Measurements from ENCODE around the gene IDI2. TPM values are rescaled to one million over a fixed set of nuclear protein-coding genes. Genes with fewer than 3 reads are reported as not detected.
A peak's percentile ranks its signal among the peaks of the same experiment; 100 is the strongest.

IDI2 gene
- total RNA-seq, 3 donors from 2014 or later = not detected

DNA sequence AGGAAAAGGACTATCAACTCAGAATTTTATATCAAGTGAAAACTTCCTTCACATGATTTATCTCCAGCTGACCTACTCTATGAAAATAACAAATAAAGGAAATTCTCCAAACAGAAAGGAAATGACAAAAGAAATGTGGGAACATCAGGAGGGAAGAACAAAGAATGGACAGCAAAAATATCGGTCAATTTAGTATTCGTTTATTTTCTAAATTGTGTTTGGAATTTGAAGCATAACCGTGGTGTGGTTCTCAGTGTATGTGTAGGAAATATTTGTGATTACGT lies 39.2 kb upstream of the IDI2 start:
- no peaks in the 10 kb centered on the region for H3K9me3 ChIP-seq
- H3K36me3 ChIP-seq (ENCODE audit: low read depth) = no peaks in the 10 kb centered on the region
- DNase-seq (no peak), ATAC-seq (no peak)
- intact Hi-C loops (cut with DNase I, micrococcal nuclease) = no loop called here
- TF ChIP-seq, protein P1, sequence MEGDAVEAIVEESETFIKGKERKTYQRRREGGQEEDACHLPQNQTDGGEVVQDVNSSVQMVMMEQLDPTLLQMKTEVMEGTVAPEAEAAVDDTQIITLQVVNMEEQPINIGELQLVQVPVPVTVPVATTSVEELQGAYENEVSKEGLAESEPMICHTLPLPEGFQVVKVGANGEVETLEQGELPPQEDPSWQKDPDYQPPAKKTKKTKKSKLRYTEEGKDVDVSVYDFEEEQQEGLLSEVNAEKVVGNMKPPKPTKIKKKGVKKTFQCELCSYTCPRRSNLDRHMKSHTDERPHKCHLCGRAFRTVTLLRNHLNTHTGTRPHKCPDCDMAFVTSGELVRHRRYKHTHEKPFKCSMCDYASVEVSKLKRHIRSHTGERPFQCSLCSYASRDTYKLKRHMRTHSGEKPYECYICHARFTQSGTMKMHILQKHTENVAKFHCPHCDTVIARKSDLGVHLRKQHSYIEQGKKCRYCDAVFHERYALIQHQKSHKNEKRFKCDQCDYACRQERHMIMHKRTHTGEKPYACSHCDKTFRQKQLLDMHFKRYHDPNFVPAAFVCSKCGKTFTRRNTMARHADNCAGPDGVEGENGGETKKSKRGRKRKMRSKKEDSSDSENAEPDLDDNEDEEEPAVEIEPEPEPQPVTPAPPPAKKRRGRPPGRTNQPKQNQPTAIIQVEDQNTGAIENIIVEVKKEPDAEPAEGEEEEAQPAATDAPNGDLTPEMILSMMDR (IDR thresholded peaks at IDR 0.05) = no peak
- H3K4me3 ChIP-seq = no peak overlapping the region
- H3K4me1 ChIP-seq (ENCODE audit: low read depth) = peaks cover 3% of the 10 kb centered on the region

- TF ChIP-seq, protein P1 (IDR thresholded peaks at IDR 0.05) = no peak
- H3K9me3 ChIP-seq = no peaks in the 10 kb centered on the region
- intact Hi-C loops (cut with DNase I, micrococcal nuclease) = no loop called here
- DNase-seq = no peak
- no peaks in the 10 kb centered on the region for H3K36me3 ChIP-seq (ENCODE audit: low read depth)
- H3K4me3 ChIP-seq = no peak overlapping the region
- H3K4me1 ChIP-seq (ENCODE audit: low read depth) = peaks cover 3% of the 10 kb centered on the region
- peak; percentile 54 for ATAC-seq
Measured at GRCh38 chr10:1063232-1063865, 37.7 kb upstream of the IDI2 start.

GRCh38 chr10:1061930-1062774 lies 36.5 kb upstream of the IDI2 start:
- ATAC-seq (no peak), DNase-seq (no peak)
- H3K4me3 ChIP-seq = no peak overlapping the region
- H3K9me3 ChIP-seq = no peaks in the 10 kb centered on the region
- peaks cover 5% of the 10 kb centered on the region for H3K4me1 ChIP-seq (ENCODE audit: low read depth)
- TF ChIP-seq, protein P1 (IDR thresholded peaks at IDR 0.05) = no peak
- intact Hi-C loops (cut with DNase I, micrococcal nuclease) = no loop called here
- H3K36me3 ChIP-seq (ENCODE audit: low read depth) = no peaks in the 10 kb centered on the region

GRCh38 chr10:1059902-1060301 lies 34.2 kb upstream of the IDI2 start:
- H3K4me3 ChIP-seq = no peak overlapping the region
- intact Hi-C loops (cut with DNase I, micrococcal nuclease) = no loop called here

DNA sequence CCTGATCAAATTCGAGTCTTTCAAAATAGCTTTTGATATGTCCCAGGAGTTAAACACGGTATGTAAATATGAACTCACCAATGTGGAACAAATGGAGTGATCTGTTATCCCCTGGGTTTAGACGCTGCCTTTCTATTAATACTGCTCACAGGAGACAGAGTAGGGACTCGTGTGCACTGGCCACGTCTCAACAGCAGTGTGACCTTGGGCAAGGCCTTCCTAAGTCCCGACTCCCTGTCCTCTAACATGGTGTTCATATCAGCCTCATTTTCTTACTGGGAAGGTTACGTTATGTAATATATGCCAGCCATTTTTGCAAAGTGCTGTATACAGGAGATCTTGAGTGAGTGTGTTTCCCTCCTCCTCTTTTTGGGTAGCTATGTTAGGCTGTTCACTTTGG lies 32.4 kb upstream of the IDI2 start:
- DNase-seq = no peak
- no peak for ATAC-seq
- H3K9me3 ChIP-seq = no peaks in the 10 kb centered on the region
- no peaks in the 10 kb centered on the region for H3K36me3 ChIP-seq (ENCODE audit: low read depth)
- TF ChIP-seq, protein P1 (IDR thresholded peaks at IDR 0.05) = no peak
- H3K4me3 ChIP-seq = no peak overlapping the region
- intact Hi-C loops (cut with DNase I, micrococcal nuclease) = no loop called here
- peaks cover 19% of the 10 kb centered on the region for H3K4me1 ChIP-seq (ENCODE audit: low read depth)

More at GRCh38 chr10:1059902-1060301, 34.2 kb upstream of the IDI2 start:
- no peaks in the 10 kb centered on the region for H3K36me3 ChIP-seq (ENCODE audit: low read depth)
- H3K9me3 ChIP-seq = no peaks in the 10 kb centered on the region
- H3K4me1 ChIP-seq (ENCODE audit: low read depth) = peaks cover 13% of the 10 kb centered on the region
- no peak for DNase-seq
- TF ChIP-seq, protein P1 (IDR thresholded peaks at IDR 0.05) = no peak
- no peak for ATAC-seq
